ENCODE results near the gene NUP133. TPM values are rescaled to one million over a fixed set of nuclear protein-coding genes. Genes with fewer than 3 reads are reported as not detected.
"Not testable (repeated sequence)": the region's sequence is repeated elsewhere in the genome, so short reads cannot be mapped to it uniquely, and the experiment has no call there.

Gene NUP133
- total RNA-seq, 3 donors from 2014 or later, result 29.4 to 48.4 (median 31.8) TPM

GRCh38 chr1:229485318-229485717 lies 22.8 kb downstream of the NUP133 start:
- H3K36me3 ChIP-seq, result peaks cover 10% of the 10 kb centered on the region
- no peaks in the 10 kb centered on the region for H3K9me3 ChIP-seq
- no peaks in the 10 kb centered on the region for H3K4me1 ChIP-seq
- no peak overlapping the region for H3K4me3 ChIP-seq
- DNase-seq (ENCODE audit: low spot score in 2 of 2), result no peak
- intact Hi-C loops (cut with DNase I; ENCODE audit: low total_unique reads), result loop anchor here (10.0 kb wide), 1 partner anchor 231 kb away; no protein-coding TSS in a partner anchor
- H3K27ac ChIP-seq, result no peak overlapping the region
- no peaks in the 10 kb centered on the region for H3K27me3 ChIP-seq
- TF ChIP-seq POLR2AphosphoS5 (IDR thresholded peaks at IDR 0.05), result no peak
- TF ChIP-seq, protein P1, sequence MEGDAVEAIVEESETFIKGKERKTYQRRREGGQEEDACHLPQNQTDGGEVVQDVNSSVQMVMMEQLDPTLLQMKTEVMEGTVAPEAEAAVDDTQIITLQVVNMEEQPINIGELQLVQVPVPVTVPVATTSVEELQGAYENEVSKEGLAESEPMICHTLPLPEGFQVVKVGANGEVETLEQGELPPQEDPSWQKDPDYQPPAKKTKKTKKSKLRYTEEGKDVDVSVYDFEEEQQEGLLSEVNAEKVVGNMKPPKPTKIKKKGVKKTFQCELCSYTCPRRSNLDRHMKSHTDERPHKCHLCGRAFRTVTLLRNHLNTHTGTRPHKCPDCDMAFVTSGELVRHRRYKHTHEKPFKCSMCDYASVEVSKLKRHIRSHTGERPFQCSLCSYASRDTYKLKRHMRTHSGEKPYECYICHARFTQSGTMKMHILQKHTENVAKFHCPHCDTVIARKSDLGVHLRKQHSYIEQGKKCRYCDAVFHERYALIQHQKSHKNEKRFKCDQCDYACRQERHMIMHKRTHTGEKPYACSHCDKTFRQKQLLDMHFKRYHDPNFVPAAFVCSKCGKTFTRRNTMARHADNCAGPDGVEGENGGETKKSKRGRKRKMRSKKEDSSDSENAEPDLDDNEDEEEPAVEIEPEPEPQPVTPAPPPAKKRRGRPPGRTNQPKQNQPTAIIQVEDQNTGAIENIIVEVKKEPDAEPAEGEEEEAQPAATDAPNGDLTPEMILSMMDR (IDR thresholded peaks at IDR 0.05), result no peak
- TF ChIP-seq POLR2A (IDR thresholded peaks at IDR 0.05), result no peak

DNA sequence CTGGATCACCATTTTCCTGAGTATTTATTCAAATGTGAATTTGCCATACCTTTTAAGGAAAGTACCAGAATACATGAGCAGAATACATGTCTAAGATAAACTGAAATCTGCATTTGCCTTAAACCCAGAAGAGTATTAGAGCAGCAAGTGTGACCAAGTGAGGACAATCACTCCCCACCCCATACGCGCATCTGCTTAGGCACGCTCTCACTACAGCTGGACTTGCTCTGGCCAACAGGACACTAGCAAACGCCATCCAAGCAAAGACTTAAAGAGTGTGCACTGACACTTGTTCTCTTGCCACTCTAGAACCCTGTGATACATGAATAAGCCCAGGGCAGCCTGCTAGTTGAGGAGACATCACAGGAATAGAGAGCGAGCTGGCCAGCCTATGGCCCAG lies 25.6 kb downstream of the NUP133 start:
- intact Hi-C loops (cut with DNase I; ENCODE audit: low total_unique reads), result loop anchor here (10.0 kb wide), 1 partner anchor 228 kb away; no protein-coding TSS in a partner anchor
- H3K4me1 ChIP-seq, result no peaks in the 10 kb centered on the region
- no peak overlapping the region for H3K4me3 ChIP-seq
- H3K9me3 ChIP-seq, result no peaks in the 10 kb centered on the region
- H3K36me3 ChIP-seq, result peaks cover 10% of the 10 kb centered on the region
- DNase-seq (ENCODE audit: low spot score in 2 of 2), result no peak
- no peak for TF ChIP-seq POLR2A (IDR thresholded peaks at IDR 0.05)
- TF ChIP-seq POLR2AphosphoS5 (IDR thresholded peaks at IDR 0.05), result no peak
- TF ChIP-seq, protein P1 (IDR thresholded peaks at IDR 0.05), result no peak
- no peaks in the 10 kb centered on the region for H3K27me3 ChIP-seq
- no peak overlapping the region for H3K27ac ChIP-seq

DNA sequence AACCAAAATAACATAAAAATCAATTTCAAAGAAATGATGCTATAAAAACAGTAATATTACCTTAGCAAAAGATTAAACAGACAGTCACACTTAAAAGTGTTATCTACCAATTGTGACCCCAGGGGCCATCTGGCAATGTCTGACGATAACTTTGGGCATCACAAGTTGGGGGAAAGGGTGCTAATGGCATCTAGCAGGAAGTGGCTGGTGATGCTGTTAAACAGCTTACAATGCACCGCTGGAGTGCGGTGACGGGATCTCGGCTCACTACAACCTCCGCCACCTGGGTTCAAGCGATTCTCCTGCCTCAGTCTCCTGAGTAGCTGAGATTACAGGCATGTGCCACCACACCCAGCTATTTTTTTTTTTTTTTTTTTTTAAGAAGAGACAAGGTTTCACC lies 27.6 kb downstream of the NUP133 start:
- peaks cover 3% of the 10 kb centered on the region for H3K36me3 ChIP-seq
- H3K9me3 ChIP-seq, result no peaks in the 10 kb centered on the region
- no peak overlapping the region for H3K4me3 ChIP-seq
- TF ChIP-seq POLR2A (IDR thresholded peaks at IDR 0.05), result no peak
- no peak for TF ChIP-seq POLR2AphosphoS5 (IDR thresholded peaks at IDR 0.05)
- TF ChIP-seq, protein P1 (IDR thresholded peaks at IDR 0.05), result no peak
- no peak for DNase-seq (ENCODE audit: low spot score in 2 of 2)
- no peak overlapping the region for H3K27ac ChIP-seq
- intact Hi-C loops (cut with DNase I; ENCODE audit: low total_unique reads), result loop anchor here (10.0 kb wide), 1 partner anchor 226 kb away; no protein-coding TSS in a partner anchor
- H3K27me3 ChIP-seq, result no peaks in the 10 kb centered on the region
- no peaks in the 10 kb centered on the region for H3K4me1 ChIP-seq

- TF ChIP-seq POLR2A (IDR thresholded peaks at IDR 0.05), result no peak
- no peak for TF ChIP-seq POLR2AphosphoS5 (IDR thresholded peaks at IDR 0.05)
- TF ChIP-seq, protein P1 (IDR thresholded peaks at IDR 0.05), result no peak
- H3K4me3 ChIP-seq, result no peak overlapping the region
- no peaks in the 10 kb centered on the region for H3K9me3 ChIP-seq
- H3K27me3 ChIP-seq, result no peaks in the 10 kb centered on the region
- intact Hi-C loops (cut with DNase I; ENCODE audit: low total_unique reads), result loop anchor here (10.0 kb wide), 1 partner anchor 225 kb away; no protein-coding TSS in a partner anchor
- no peak for DNase-seq (ENCODE audit: low spot score in 2 of 2)
- H3K36me3 ChIP-seq, result no peaks in the 10 kb centered on the region
- no peak overlapping the region for H3K27ac ChIP-seq
- no peaks in the 10 kb centered on the region for H3K4me1 ChIP-seq
Observed at GRCh38 chr1:229479660-229480399, 28.3 kb downstream of the NUP133 start.

- Histone ChIP-seq H3K36me3 (no peaks in the 10 kb centered on the region), H3K27ac (no peak overlapping the region), H3K27me3 (no peaks in the 10 kb centered on the region), H3K4me1 (no peaks in the 10 kb centered on the region), H3K4me3 (no peak overlapping the region), H3K9me3 (no peaks in the 10 kb centered on the region)
- intact Hi-C loops (cut with DNase I; ENCODE audit: low total_unique reads), result no loop called here
- TF ChIP-seq POLR2A (IDR thresholded peaks at IDR 0.05), result no peak
- no peak for TF ChIP-seq POLR2AphosphoS5 (IDR thresholded peaks at IDR 0.05)
- TF ChIP-seq, protein P1 (IDR thresholded peaks at IDR 0.05), result no peak
- no peak for DNase-seq (ENCODE audit: low spot score in 2 of 2)
Observed at GRCh38 chr1:229478852-229479251, 29.3 kb downstream of the NUP133 start.

- H3K27me3 ChIP-seq; H3K36me3 ChIP-seq; DNase-seq (ENCODE audit: low spot score in 2 of 2); H3K27ac ChIP-seq; H3K4me3 ChIP-seq; H3K4me1 ChIP-seq; H3K9me3 ChIP-seq; intact Hi-C loops (cut with DNase I; ENCODE audit: low total_unique reads): not testable (repeated sequence)
Observed at GRCh38 chr1:229475859-229476258, 32.3 kb downstream of the NUP133 start.

Measured in breast epithelium (tissue), 4 donors.